HG02623 (cell line): ENCODE results near the gene NINJ1.

Experiments used
- ATAC-seq: cut with Tn5 transposase; IDR thresholded peaks from one replicate; pipeline ENCODE4 v1.9.1; 2021; ENCODE audit warnings: moderate library complexity; ENCODE audit not compliant: unreplicated experiment

NINJ1 gene

GRCh38 chr9:93090091-93090655 lies 43.9 kb downstream of the NINJ1 start:
- ATAC-seq, result no peak

DNA sequence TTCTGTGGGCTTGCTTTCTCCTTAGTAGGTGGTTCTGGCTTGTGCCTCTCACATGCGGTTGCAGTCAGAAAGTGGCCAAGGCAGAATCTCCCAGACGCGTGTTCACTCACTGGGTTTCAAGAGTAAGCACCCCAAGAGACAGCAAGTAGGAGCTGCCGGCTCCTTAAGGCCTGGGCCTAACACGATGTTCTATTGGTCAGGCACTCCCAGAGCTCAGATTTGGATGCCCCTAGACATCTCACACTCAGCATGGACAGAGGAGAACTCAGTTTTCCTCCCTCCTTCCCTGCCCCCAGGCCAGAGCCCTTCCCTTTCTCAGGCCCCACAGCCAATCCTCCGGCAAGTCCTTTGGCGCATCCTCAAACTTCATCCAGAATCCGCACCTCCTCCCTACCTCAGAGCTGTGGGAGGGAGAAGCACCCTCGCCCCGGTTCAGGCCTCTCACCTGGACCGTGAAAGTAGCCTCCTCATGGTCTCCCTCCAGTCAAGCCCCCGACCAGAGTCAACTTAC lies 44.5 kb downstream of the NINJ1 start:
- no peak for ATAC-seq

- no peak for ATAC-seq
These were observed 45.0 kb downstream of the NINJ1 start for GRCh38 chr9:93089024-93089423.

- ATAC-seq, result no peak
These were observed 45.4 kb downstream of the NINJ1 start for GRCh38 chr9:93088656-93089015.

DNA sequence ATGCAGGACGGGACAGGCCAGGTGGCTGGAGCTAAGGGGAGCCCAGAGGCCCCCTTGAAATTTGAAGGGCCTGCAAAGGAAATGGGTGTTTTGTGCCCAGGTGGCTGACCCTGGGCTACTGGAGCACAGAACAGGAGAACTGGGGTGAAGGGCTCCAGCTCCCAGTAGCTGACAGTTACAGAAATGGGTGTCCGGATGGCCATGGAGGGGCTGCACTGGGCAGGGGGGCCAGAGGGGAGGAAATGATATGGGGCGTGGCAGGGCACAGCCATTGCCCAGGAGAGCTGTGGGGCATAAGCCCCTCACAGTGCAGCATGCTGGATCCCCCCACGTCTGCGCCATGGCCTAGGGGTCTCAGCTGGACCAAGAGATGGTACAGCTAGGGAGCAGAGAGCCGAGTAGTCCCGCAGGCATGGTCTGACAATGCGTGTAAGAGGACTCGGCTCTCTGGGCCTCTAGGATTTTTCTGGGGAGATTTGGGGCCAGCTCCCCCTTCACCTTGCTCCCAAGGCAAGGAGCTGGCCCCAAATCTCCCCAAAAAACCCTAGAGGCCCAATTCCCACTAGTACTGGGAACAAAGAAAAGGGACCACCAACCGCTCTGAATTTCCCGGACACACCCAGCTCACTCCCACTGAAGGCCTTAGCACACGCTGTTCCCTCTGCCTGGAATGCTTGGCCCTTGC lies 45.9 kb downstream of the NINJ1 start:
- no peak for ATAC-seq

GRCh38 chr9:93086447-93087224 lies 47.4 kb downstream of the NINJ1 start:
- ATAC-seq, result no peak

DNA sequence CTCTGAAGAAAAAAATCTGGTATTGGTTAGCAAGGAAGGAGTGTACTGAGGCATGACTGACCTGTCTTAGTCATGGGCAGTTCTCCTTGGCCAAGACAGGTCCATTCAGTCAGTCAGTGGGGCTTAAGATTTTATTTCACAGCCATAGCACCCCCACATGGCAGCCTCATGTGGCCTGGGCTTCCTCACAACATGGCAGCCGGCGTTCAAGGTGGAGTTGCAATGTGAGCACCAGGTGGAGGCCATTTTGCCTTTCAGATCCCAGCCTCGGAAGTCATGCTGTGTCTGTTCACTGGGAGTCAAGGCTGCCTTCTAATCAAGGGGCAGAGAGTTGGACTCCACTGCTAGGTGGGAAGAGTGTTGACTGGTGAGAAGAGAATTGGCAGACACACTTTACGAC lies 48.4 kb downstream of the NINJ1 start:
- ATAC-seq, result no peak

GRCh38 chr9:93084471-93084881 lies 49.6 kb downstream of the NINJ1 start:
- ATAC-seq, result no peak

GRCh38 chr9:93083592-93084470 lies 50.2 kb downstream of the NINJ1 start:
- no peak for ATAC-seq

- no peak for ATAC-seq
These were observed 51.1 kb downstream of the NINJ1 start for GRCh38 chr9:93082841-93083411.

GRCh38 chr9:93081931-93082330 lies 52.1 kb downstream of the NINJ1 start:
- no peak for ATAC-seq

GRCh38 chr9:93081081-93081529 lies 52.9 kb downstream of the NINJ1 start:
- ATAC-seq, result no peak

DNA sequence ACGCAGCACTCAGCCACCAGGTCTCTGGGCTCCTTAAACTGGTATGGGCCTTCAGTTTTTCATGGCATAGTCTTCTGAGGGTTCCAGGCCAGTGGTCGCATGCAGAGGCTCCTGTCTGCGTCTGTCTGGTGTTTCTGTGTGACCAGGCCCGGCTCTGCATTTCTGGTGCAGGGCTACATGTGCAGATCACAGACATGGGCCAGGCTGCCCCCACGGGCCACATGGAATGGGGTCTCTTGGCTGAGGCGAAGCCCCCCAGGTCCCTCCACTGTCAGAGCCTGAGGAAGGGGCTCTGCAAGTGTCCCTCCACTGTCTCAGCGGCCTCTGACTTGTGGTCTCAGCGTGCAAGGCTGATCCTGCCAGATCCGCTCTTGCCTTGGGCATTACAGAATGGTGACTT lies 53.6 kb downstream of the NINJ1 start:
- no peak for ATAC-seq

GRCh38 chr9:93079371-93079770 lies 54.7 kb downstream of the NINJ1 start:
- ATAC-seq, result no peak

DNA sequence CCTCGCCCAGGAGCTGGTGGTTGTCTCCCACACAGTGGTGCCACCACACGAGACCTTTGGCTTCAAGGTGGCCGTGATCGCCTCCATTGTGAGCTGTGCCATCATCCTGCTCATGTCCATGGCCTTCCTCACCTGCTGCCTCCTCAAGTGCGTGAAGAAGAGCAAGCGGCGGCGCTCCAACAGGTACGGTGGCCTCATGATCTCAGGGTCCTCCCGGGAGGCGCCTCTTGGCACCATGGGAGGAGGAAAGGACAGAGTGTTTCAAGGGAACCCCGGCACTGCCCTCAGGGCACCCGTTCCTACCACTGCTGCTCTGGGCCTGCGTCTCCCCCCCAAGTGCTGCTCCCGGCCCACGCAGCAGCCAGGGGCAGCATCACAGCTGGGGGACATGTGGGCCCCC lies 56.2 kb downstream of the NINJ1 start:
- no peak for ATAC-seq

DNA sequence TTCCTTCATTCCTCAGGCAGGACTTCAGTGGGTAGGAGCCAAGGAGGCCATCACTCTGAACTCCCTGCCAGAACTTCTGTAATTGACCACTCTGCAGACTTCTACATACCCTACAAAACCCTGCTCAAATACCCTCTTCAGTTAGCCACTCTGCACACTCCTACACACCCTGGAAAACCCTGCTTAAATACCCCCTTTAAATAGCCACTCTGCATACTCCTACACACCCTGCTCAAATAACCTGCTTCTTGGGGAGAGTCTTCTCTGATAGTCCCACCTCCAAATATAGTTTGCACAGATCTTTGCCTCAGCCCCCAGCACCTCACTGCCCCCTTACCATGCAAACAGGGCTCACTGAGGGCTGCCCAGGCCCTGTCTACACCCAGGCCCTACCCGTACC lies 56.7 kb downstream of the NINJ1 start:
- no peak for ATAC-seq

DNA sequence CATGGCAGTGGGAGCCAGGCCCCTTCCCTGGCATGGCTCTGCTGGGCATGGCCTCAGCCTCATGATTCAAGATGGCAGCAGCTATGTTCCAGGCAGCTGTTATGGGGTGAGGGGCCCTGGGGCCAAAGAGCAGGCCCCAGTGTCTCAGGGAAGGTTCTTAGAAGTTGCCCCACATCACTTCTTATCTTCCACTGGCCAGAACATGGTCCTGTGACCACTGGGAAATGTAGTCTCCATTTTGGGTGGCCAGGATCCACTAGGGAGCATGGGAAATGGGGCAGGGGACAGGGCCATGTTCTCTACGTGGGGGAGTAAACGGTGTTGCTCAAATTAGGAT lies 57.3 kb downstream of the NINJ1 start:
- no peak for ATAC-seq

DNA sequence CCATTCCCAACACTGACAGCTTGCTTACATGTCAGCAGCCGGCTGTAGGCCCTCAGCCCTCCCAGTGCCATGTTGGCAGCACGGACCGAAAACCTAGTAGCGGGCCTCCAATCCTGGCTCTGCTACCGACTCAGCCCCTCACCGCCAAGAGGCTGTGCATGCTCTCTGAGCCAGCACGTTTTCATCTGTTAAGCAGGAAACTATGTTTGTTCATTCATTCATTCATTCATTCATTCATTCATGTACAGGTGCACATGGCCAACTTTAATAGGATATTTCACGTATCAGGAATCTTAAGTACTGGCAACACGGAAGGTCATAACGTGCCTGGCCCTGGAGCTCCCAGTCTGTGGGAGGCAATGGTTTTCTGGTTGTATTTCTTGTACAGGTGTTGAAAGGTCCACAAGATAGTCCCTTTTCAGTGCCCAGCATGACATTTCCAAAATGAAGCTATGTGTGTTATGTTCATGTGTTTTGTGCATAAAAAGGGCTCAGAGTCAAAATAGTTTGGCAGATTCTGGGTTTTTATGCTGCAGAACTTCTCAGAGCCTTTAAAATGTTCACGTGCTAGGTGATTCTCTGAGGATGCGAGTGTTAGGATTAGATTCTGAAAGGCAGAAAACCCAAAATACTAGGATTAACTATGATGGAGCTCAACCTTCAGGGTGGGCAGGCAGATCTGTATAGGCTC lies 57.8 kb downstream of the NINJ1 start:
- no peak for ATAC-seq

GRCh38 chr9:93072383-93072795 lies 61.7 kb downstream of the NINJ1 start:
- ATAC-seq, result no peak
